RWPE1 (cell line): ENCODE measurements around the gene TEPSIN.
A peak's percentile ranks its signal among the peaks of the same experiment; 100 is the strongest.

Source experiments
- CTCF ChIA-PET: fragments of 350-600 bp; sonication (Branson Sonifier 250); formaldehyde crosslinking; extraction: SDS; loops from one replicate; lab custom pipeline; 2021; lab: Yijun Ruan, JAX
- POLR2A ChIA-PET: fragments of 400-600 bp; formaldehyde crosslinking; extraction: SDS; loops from one replicate; lab custom pipeline; 2020; ENCODE audit warnings: antibody characterized with exemption; ENCODE audit not compliant: low non-redundant PET; lab: Yijun Ruan, JAX
- DNase-seq: peaks from one replicate; pipeline ENCODE4 v3.0.0; 2012; ENCODE audit warnings: low spot score
- H3K27ac ChIP-seq: fragments of 450-650 bp; 2 replicates; pipeline ENCODE4 v1.5.1; 2017
- TF ChIP-seq, protein P1 (sequence below): fragments of 450-650 bp; conservative IDR thresholded peaks from 2 replicates; pipeline ENCODE4 v1.5.1; 2017; ENCODE audit warnings: low read depth, mild to moderate bottlenecking

Gene TEPSIN

DNA sequence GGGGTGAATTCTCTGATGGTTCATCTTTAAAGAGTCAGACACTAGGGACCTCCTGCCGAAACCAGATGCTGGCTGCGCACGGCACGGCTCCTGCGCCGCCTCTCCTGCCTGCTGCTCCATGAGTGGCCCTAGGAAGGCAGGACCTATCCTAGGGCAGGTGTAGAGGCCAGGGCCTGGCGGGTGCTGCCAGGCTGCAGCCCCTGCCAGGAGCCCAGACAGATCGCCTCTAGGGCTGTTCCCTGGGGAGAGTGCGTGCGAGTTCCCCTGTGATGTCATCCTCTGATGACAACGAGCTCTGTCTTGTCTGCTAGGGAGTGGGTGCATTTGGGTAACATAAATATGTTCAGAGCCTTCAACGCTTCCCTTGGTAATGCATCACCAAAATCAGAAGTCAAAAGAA lies 32.4 kb upstream of the TEPSIN start:
- peak overlapping the region; percentile 33 for H3K27ac ChIP-seq
- TF ChIP-seq, protein P1, sequence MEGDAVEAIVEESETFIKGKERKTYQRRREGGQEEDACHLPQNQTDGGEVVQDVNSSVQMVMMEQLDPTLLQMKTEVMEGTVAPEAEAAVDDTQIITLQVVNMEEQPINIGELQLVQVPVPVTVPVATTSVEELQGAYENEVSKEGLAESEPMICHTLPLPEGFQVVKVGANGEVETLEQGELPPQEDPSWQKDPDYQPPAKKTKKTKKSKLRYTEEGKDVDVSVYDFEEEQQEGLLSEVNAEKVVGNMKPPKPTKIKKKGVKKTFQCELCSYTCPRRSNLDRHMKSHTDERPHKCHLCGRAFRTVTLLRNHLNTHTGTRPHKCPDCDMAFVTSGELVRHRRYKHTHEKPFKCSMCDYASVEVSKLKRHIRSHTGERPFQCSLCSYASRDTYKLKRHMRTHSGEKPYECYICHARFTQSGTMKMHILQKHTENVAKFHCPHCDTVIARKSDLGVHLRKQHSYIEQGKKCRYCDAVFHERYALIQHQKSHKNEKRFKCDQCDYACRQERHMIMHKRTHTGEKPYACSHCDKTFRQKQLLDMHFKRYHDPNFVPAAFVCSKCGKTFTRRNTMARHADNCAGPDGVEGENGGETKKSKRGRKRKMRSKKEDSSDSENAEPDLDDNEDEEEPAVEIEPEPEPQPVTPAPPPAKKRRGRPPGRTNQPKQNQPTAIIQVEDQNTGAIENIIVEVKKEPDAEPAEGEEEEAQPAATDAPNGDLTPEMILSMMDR, result no peak
- ChIA-PET POLR2A (no interaction called here), CTCF (interaction anchor here (0.6 kb wide), 1 partner anchor 75 kb away, joined by 3 read pairs; no protein-coding TSS in a partner anchor)
- no peak for DNase-seq

DNA sequence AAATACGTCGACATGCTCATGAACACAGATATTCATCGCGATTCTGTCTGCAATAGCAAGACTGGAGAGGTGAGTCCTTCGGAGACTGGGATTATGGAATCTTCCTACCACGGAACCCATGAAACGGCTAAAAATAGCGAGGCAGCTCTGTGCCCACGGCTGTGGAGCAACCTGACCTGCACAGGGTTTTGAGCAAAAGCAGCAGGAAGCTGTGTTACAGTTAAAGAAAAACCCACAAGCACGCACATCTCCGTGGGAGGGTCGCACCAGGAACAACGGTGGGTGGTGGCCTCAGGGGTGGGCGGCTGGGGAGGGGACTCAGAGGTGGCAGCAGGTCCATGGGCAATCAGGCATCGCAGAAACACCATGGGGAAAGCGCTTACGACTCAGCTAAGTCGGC lies 31.4 kb upstream of the TEPSIN start:
- no peak for DNase-seq
- ChIA-PET POLR2A (no interaction called here), CTCF (no interaction called here)
- peak overlapping the region; percentile 33 for H3K27ac ChIP-seq
- TF ChIP-seq, protein P1, result no peak

DNA sequence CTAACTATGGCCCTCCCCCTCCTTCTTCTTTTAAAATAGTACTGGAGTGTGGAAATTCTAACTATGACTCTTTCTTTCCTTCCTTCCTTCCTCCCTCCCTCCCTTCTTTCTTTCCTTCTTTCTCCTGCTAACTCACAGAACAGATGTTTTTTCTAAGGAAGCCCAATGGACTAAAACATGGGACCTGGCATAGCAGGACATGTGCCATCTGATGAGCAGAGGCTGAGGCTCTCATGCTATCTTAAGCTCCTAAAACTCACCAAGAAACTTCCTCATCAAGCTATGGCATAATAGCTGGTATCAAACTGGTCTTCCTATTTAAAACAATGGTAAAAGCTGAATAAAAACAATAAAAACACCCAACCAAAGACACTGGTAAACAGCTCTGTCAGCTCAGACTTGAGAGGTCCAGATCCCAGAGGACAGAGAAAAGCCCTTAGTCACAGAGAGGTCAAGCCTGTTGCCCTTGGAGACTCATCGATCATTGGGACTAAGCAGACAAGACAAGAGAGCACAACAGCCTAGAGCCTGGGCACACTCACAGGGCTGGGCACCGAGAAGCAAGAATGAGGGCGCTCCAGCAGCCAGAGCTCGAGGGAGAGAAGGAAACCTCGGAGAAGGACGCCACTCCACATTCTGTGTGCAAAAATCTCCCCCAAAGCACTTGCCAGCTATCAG lies 28.7 kb upstream of the TEPSIN start:
- no peak for DNase-seq
- POLR2A ChIA-PET, result no interaction called here
- CTCF ChIA-PET, result no interaction called here

DNA sequence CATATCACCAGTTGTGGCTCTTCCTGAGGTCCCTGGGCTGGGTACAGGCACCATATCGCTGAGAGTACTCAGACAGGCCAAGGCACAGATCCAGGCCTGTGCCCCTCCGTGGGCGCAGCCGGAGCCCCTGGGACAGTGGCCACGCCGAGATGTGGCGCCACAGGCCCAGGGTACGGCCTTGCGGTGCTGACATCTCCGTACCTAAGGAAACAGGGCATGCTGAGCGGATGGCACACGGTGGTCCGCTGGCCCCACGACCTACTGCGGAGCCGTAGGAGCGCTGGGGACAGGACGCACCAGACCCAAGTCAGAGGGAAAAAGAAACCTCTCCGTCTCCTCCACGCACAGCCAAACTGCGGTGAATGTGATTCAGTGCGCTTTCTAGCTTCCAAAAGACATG lies 26.7 kb upstream of the TEPSIN start:
- TF ChIP-seq, protein P1, result no peak
- ChIA-PET POLR2A (no interaction called here), CTCF (interaction anchor here (0.6 kb wide), 1 partner anchor 13 kb away, joined by 3 read pairs; no protein-coding TSS in a partner anchor)
- DNase-seq, result no peak
- H3K27ac ChIP-seq, result no peak overlapping the region

More for the DNA sequence above, 28.7 kb upstream of the TEPSIN start:
- TF ChIP-seq, protein P1, result no peak
- H3K27ac ChIP-seq, result no peak overlapping the region

DNA sequence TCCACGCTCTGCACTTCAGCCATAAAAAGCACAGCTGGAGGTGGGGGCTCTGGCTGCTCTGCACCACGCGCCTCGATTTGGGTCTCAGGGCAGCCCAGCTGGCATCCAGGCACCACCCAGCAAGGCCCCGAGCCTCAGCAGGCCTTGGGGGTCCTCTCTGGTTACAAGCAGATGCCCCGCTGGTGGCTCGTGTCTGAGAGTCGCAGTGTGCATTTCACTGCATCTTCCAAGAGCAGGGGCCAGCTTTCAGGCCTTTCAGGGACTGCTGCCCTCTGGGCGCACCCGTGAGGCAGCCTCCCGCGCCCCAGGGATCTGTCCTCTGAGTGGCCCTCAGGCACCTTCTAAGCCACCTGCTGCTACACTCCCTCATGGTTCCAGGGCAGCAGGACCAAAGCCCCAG lies 25.8 kb upstream of the TEPSIN start:
- no peak overlapping the region for H3K27ac ChIP-seq
- ChIA-PET POLR2A (no interaction called here), CTCF (no interaction called here)
- DNase-seq, result no peak
- TF ChIP-seq, protein P1, result no peak

DNA sequence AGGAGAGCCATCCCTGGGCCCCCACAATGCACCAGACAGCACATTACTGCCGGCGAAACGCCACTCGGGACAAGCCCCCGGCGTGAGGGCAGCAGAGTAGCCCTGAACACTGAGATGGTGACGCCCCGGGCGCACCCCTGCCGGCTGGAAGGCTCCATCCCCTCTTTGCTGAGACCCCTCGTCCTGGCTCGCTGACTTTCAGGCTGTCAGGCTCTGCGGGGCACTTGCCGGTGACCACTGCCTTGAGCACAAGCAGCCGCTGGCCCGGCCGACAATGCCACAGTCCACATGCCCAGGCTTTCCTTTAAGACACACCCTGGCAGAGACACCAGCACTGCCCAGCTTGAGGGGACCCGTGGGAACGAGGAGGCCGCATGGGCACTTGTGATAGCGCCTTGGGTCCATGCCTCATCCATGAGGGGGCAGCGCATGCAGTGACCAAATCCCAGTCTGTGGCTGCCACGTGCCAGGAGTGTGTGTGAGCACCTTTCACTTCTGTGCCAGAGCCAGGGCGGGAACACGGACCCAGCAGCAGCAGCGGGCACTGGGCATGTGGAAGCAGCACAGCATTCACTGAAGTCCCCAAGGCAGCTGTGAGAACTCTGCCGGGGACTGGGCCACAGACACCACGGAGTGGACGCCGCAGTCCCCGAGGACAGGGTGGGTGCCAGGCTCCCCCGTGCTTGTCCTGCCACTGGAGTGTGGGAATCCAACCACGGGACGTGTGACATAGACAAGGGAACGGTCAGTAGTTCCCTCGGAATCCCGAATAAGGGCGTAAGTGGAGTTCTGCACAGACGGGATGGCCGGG lies 24.7 kb upstream of the TEPSIN start:
- TF ChIP-seq, protein P1, result no peak
- ChIA-PET POLR2A (interaction anchor here (0.6 kb wide), 1 partner anchor 236 kb away, joined by 3 read pairs; no protein-coding TSS in a partner anchor), CTCF (no interaction called here)
- H3K27ac ChIP-seq, result peak overlapping the region; percentile 10
- no peak for DNase-seq
